Loucy (cell line): ENCODE results near the gene ROBO1.

Source experiments
- H2AFZ ChIP-seq: fragments of 200-600 bp; sonication (generic); 2 replicates; pipeline ENCODE4 v1.6.0; 2016; ENCODE audit warnings: antibody characterized with exemption, mild to moderate bottlenecking, low read length, moderate library complexity
- H3F3A ChIP-seq: fragments of 200-600 bp; 2 replicates; pipeline ENCODE4 v1.6.0; 2016; ENCODE audit warnings: antibody characterized with exemption, low read depth, mild to moderate bottlenecking
- H3K27me3 ChIP-seq: fragments of 200-600 bp; sonication (generic); 2 replicates; pipeline ENCODE4 v1.6.1; 2014; ENCODE audit warnings: low read length, mild to moderate bottlenecking; ENCODE audit not compliant: insufficient read depth, poor library complexity, severe bottlenecking
- H3K36me3 ChIP-seq: fragments of 200-600 bp; sonication (generic); 2 replicates; pipeline ENCODE4 v1.6.1; 2016; ENCODE audit warnings: low read length; ENCODE audit not compliant: insufficient read depth
- H3K4me1 ChIP-seq: fragments of 200-600 bp; sonication (generic); 2 replicates; pipeline ENCODE4 v1.5.1; 2014; ENCODE audit warnings: low read length, mild to moderate bottlenecking; ENCODE audit not compliant: insufficient read depth, poor library complexity, severe bottlenecking
- H3K4me2 ChIP-seq: fragments of 200-600 bp; sonication (generic); 2 replicates; pipeline ENCODE4 v1.6.0; 2014; ENCODE audit warnings: antibody characterized with exemption, low read length, low read depth, mild to moderate bottlenecking; ENCODE audit not compliant: poor library complexity, severe bottlenecking
- H3K4me3 ChIP-seq: fragments of 200-600 bp; sonication (generic); 2 replicates; pipeline ENCODE4 v1.5.1; 2014; ENCODE audit warnings: low read length, mild to moderate bottlenecking, mixed read lengths; ENCODE audit not compliant: poor library complexity, severe bottlenecking
- H3K79me2 ChIP-seq: fragments of 200-600 bp; sonication (generic); 2 replicates; pipeline ENCODE4 v1.6.1; 2014; ENCODE audit warnings: low read length; ENCODE audit not compliant: insufficient read depth
- H3K9ac ChIP-seq: fragments of 200-600 bp; sonication (generic); 2 replicates; pipeline ENCODE4 v1.6.0; 2014; ENCODE audit warnings: mild to moderate bottlenecking, low read depth, low read length, moderate library complexity; ENCODE audit not compliant: poor library complexity, severe bottlenecking
- H3K9me2 ChIP-seq: fragments of 200-600 bp; sonication (generic); replicated peaks from 2 replicates; pipeline ENCODE4 v1.6.1; 2016; ENCODE audit warnings: low read depth, low read length, mixed read lengths
- H3K9me3 ChIP-seq: fragments of 200-600 bp; sonication (generic); 2 replicates; pipeline ENCODE4 v1.6.1; 2014; ENCODE audit warnings: mild to moderate bottlenecking, antibody characterized with exemption, low read length, low read depth; ENCODE audit not compliant: insufficient read depth
- H4K20me1 ChIP-seq: fragments of 200-600 bp; sonication (generic); 2 replicates; pipeline ENCODE4 v1.6.0; 2014; ENCODE audit warnings: antibody characterized with exemption, low read length, mild to moderate bottlenecking; ENCODE audit not compliant: insufficient read depth, poor library complexity, severe bottlenecking
- CTCF ChIP-seq: fragments of 200-600 bp; sonication (generic); conservative IDR thresholded peaks from 2 replicates; pipeline ENCODE4 v1.5.1; 2014; ENCODE audit warnings: mild to moderate bottlenecking, antibody characterized with exemption, low read length
- EZH2phosphoT487 ChIP-seq: fragments of 200-600 bp; IDR thresholded peaks from 2 replicates; pipeline ENCODE4 v1.6.1; 2018; ENCODE audit warnings: antibody characterized with exemption, mild to moderate bottlenecking, moderate library complexity, borderline replicate concordance

The ROBO1 gene

GRCh38 chr3:79199966-79200365 is 567.8 kb downstream of the ROBO1 start:
- no peaks in the 10 kb centered on the region for H3K36me3 ChIP-seq
- no peaks in the 10 kb centered on the region for H3K79me2 ChIP-seq
- no peaks in the 10 kb centered on the region for H3F3A ChIP-seq
- no peaks in the 10 kb centered on the region for H4K20me1 ChIP-seq
- H3K9me3 ChIP-seq: no peaks in the 10 kb centered on the region
- no peak for TF ChIP-seq CTCF
- no peak for TF ChIP-seq EZH2phosphoT487
- no peak overlapping the region for H3K4me3 ChIP-seq
- H3K9ac ChIP-seq: no peak overlapping the region
- no peaks in the 10 kb centered on the region for H3K4me1 ChIP-seq
- no peak overlapping the region for H3K4me2 ChIP-seq
- H3K9me2 ChIP-seq: no peaks in the 10 kb centered on the region
- no peak overlapping the region for H2AFZ ChIP-seq
- H3K27me3 ChIP-seq: no peaks in the 10 kb centered on the region

GRCh38 chr3:79187426-79187825 is 580.4 kb downstream of the ROBO1 start:
- Histone ChIP-seq H3K4me2 (no peak overlapping the region), H3K9ac (no peak overlapping the region), H3K9me2 (no peaks in the 10 kb centered on the region), H3K9me3 (no peaks in the 10 kb centered on the region), H4K20me1 (no peaks in the 10 kb centered on the region), H3F3A (no peaks in the 10 kb centered on the region), H2AFZ (no peak overlapping the region), H3K4me1 (no peaks in the 10 kb centered on the region), H3K79me2 (no peaks in the 10 kb centered on the region), H3K4me3 (no peak overlapping the region), H3K36me3 (no peaks in the 10 kb centered on the region), H3K27me3 (no peaks in the 10 kb centered on the region)
- TF ChIP-seq EZH2phosphoT487 (no peak), CTCF (no peak)

- Histone ChIP-seq H3K9me3 (no peaks in the 10 kb centered on the region), H2AFZ (no peak overlapping the region), H3K79me2 (no peaks in the 10 kb centered on the region), H3K9ac (no peak overlapping the region), H3K4me3 (no peak overlapping the region), H3K9me2 (no peaks in the 10 kb centered on the region), H3K4me1 (no peaks in the 10 kb centered on the region), H4K20me1 (no peaks in the 10 kb centered on the region), H3K4me2 (no peak overlapping the region), H3K27me3 (no peaks in the 10 kb centered on the region), H3K36me3 (no peaks in the 10 kb centered on the region), H3F3A (no peaks in the 10 kb centered on the region)
- no peak for TF ChIP-seq EZH2phosphoT487
- TF ChIP-seq CTCF: no peak
Measured at GRCh38 chr3:79184251-79184650, 583.5 kb downstream of the ROBO1 start.
